ENCODE measurements around the gene KASH5. TPM values are rescaled to one million over a fixed set of nuclear protein-coding genes. Genes with fewer than 3 reads are reported as not detected.

KASH5 gene
- polyA plus RNA-seq (ENCODE audit: low read depth in 6 of 6) = not detected

- peak within 1 kb of the TSS; percentile 27 to 87 (median 66) for H3K4me3 Mint-ChIP-seq
- ATAC-seq (ENCODE audit: low read depth in 2 of 2) (peak; percentile 29 to 63), DNase-seq (peak; percentile 83)
- H3K27me3 Mint-ChIP-seq = no peaks in the 10 kb centered on the region
- peaks cover 0 to 4% (median 0%) of the 10 kb centered on the region in 7 donors for H3K9me3 Mint-ChIP-seq
- no peaks in the 10 kb centered on the region for H3K36me3 Mint-ChIP-seq
- H3K4me1 Mint-ChIP-seq = peaks cover 30 to 51% (median 44%) of the 10 kb centered on the region in 3 donors
- H3K27ac Mint-ChIP-seq = peak within 1 kb of the TSS; percentile 75 to 98 (median 93)
Observed at GRCh38 chr19:49387936-49388372, at the start of gene KASH5. Gene KASH5 (plus strand): TSS chr19:49388249. CDS start chr19:49390884, 2,635 bp downstream.

GRCh38 chr19:49338691-49339300 is 49.3 kb upstream of the KASH5 start:
- Mint-ChIP-seq H3K4me1 (peaks cover 69 to 84% (median 74%) of the 10 kb centered on the region in 3 donors), H3K4me3 (peak overlapping the region; percentile 83 to 100 (median 100)), H3K27me3 (no peaks in the 10 kb centered on the region), H3K36me3 (peaks cover 24 to 58% of the 10 kb centered on the region in 2 donors), H3K9me3 (peaks cover 0 to 11% (median 6%) of the 10 kb centered on the region in 7 donors), H3K27ac (peak overlapping the region; percentile 84 to 98 (median 90))
- ATAC-seq (ENCODE audit: low read depth in 2 of 2) (no peak), DNase-seq (no peak)

GRCh38 chr19:49339301-49340068 is 48.6 kb upstream of the KASH5 start:
- no peak for DNase-seq
- peaks cover 24 to 59% of the 10 kb centered on the region in 2 donors for H3K36me3 Mint-ChIP-seq

GRCh38 chr19:49340069-49340864 is 47.8 kb upstream of the KASH5 start:
- peak overlapping the region; percentile 68 to 95 (median 86) for H3K4me3 Mint-ChIP-seq

More at GRCh38 chr19:49339301-49340068, 48.6 kb upstream of the KASH5 start:
- Mint-ChIP-seq H3K27me3 (no peaks in the 10 kb centered on the region), H3K4me3 (peak overlapping the region; percentile 83 to 100 (median 100)), H3K4me1 (peaks cover 63 to 83% (median 69%) of the 10 kb centered on the region in 3 donors), H3K27ac (peak overlapping the region in 5 of 6 donors; percentile 98 to 100 (median 98)), H3K9me3 (peaks cover 0 to 11% (median 6%) of the 10 kb centered on the region in 7 donors)
- no peak for ATAC-seq (ENCODE audit: low read depth in 2 of 2)

GRCh38 chr19:49340865-49341718 is 47.0 kb upstream of the KASH5 start:
- peaks cover 62 to 81% (median 79%) of the 10 kb centered on the region in 3 donors for H3K4me1 Mint-ChIP-seq
- ATAC-seq (ENCODE audit: low read depth in 2 of 2) (peak in 1 of 2 donors; percentile 4), DNase-seq (no peak)
- H3K4me3 Mint-ChIP-seq = peak overlapping the region in 7 of 8 donors; percentile 52 to 95 (median 84)
- H3K9me3 Mint-ChIP-seq = peaks cover 0 to 11% (median 6%) of the 10 kb centered on the region in 7 donors
- no peaks in the 10 kb centered on the region for H3K27me3 Mint-ChIP-seq
- peak overlapping the region; percentile 94 to 100 (median 98) for H3K27ac Mint-ChIP-seq
- H3K36me3 Mint-ChIP-seq = peaks cover 34 to 58% of the 10 kb centered on the region in 2 donors

More at GRCh38 chr19:49340069-49340864, 47.8 kb upstream of the KASH5 start:
- DNase-seq (peak; percentile 97), ATAC-seq (ENCODE audit: low read depth in 2 of 2) (peak; percentile 76)
- peaks cover 0 to 11% (median 6%) of the 10 kb centered on the region in 7 donors for H3K9me3 Mint-ChIP-seq
- H3K27ac Mint-ChIP-seq = peak overlapping the region; percentile 94 to 100 (median 98)
- H3K27me3 Mint-ChIP-seq = no peaks in the 10 kb centered on the region
- peaks cover 65 to 83% (median 76%) of the 10 kb centered on the region in 3 donors for H3K4me1 Mint-ChIP-seq
- peaks cover 32 to 65% of the 10 kb centered on the region in 2 donors for H3K36me3 Mint-ChIP-seq

- H3K36me3 Mint-ChIP-seq = peaks cover 29 to 47% of the 10 kb centered on the region in 2 donors
- no peak for ATAC-seq (ENCODE audit: low read depth in 2 of 2)
- peaks cover 54 to 76% (median 67%) of the 10 kb centered on the region in 3 donors for H3K4me1 Mint-ChIP-seq
- peak overlapping the region; percentile 85 to 100 (median 95) for H3K27ac Mint-ChIP-seq
- no peak for DNase-seq
- peak overlapping the region in 5 of 8 donors; percentile 23 to 79 (median 65) for H3K4me3 Mint-ChIP-seq
- no peaks in the 10 kb centered on the region for H3K27me3 Mint-ChIP-seq
- peaks cover 0 to 11% (median 6%) of the 10 kb centered on the region in 7 donors for H3K9me3 Mint-ChIP-seq
Observed at GRCh38 chr19:49342291-49342721, 45.7 kb upstream of the KASH5 start.

- H3K9me3 Mint-ChIP-seq = peaks cover 0 to 10% (median 5%) of the 10 kb centered on the region in 7 donors
- ATAC-seq (ENCODE audit: low read depth in 2 of 2) = no peak
- H3K4me3 Mint-ChIP-seq = peak overlapping the region in 3 of 8 donors; percentile 23 to 67 (median 44)
- H3K4me1 Mint-ChIP-seq = peaks cover 51 to 76% (median 67%) of the 10 kb centered on the region in 3 donors
- H3K27me3 Mint-ChIP-seq = no peaks in the 10 kb centered on the region
- no peak for DNase-seq
- peaks cover 23 to 38% of the 10 kb centered on the region in 2 donors for H3K36me3 Mint-ChIP-seq
- H3K27ac Mint-ChIP-seq = peak overlapping the region in 5 of 6 donors; percentile 32 to 98 (median 85)
Observed at GRCh38 chr19:49343123-49343522, 44.9 kb upstream of the KASH5 start.

GRCh38 chr19:49344505-49345423 is 43.3 kb upstream of the KASH5 start:
- Mint-ChIP-seq H3K36me3 (peaks cover 16 to 28% of the 10 kb centered on the region in 2 donors), H3K4me3 (no peak overlapping the region), H3K27ac (peak overlapping the region in 4 of 6 donors; percentile 61 to 84 (median 70)), H3K4me1 (peaks cover 51 to 75% (median 62%) of the 10 kb centered on the region in 3 donors), H3K27me3 (no peaks in the 10 kb centered on the region), H3K9me3 (peaks cover 0 to 6% (median 4%) of the 10 kb centered on the region in 7 donors)
- DNase-seq = no peak
- no peak for ATAC-seq (ENCODE audit: low read depth in 2 of 2)

- Mint-ChIP-seq H3K27ac (peak overlapping the region in 2 of 6 donors; percentile 16 to 91), H3K27me3 (no peaks in the 10 kb centered on the region), H3K9me3 (peaks cover 0 to 2% (median 0%) of the 10 kb centered on the region in 7 donors), H3K36me3 (peaks cover 16 to 18% of the 10 kb centered on the region in 2 donors), H3K4me1 (peaks cover 37 to 59% (median 38%) of the 10 kb centered on the region in 3 donors), H3K4me3 (peak overlapping the region in 1 of 8 donors; percentile 30)
- no peak for ATAC-seq (ENCODE audit: low read depth in 2 of 2)
- DNase-seq = no peak
Observed at GRCh38 chr19:49347191-49347590, 40.9 kb upstream of the KASH5 start.

GRCh38 chr19:49347835-49348234 is 40.2 kb upstream of the KASH5 start:
- Mint-ChIP-seq H3K9me3 (peaks cover 0 to 2% (median 0%) of the 10 kb centered on the region in 7 donors), H3K4me3 (peak overlapping the region in 2 of 8 donors; percentile 66 to 72), H3K27ac (peak overlapping the region in 2 of 6 donors; percentile 16 to 85), H3K4me1 (peaks cover 31 to 55% (median 32%) of the 10 kb centered on the region in 3 donors), H3K27me3 (no peaks in the 10 kb centered on the region), H3K36me3 (peaks cover 12 to 13% of the 10 kb centered on the region in 2 donors)
- ATAC-seq (ENCODE audit: low read depth in 2 of 2) (peak; percentile 69 to 82), DNase-seq (no peak)

All from naive B cell (primary cell).